M059J (cell line): ENCODE data around the gene GFRA1. TPM values are rescaled to one million over a fixed set of nuclear protein-coding genes. Genes with fewer than 3 reads are reported as not detected.
A peak's percentile ranks its signal among the peaks of the same experiment; 100 is the strongest.

Experiments
- DNase-seq: peaks from one replicate; pipeline ENCODE4 v3.0.0-alpha.2; 2012; ENCODE audit warnings: low read depth
- total RNA-seq: library from RNA; depleted of rRNA; stranded (reverse); fragments of >200 nt; shearing (Covaris generic); gene quantifications from 2 replicates; pipeline ENCODE4 v1.2.3, GENCODE V29; 2014

Gene GFRA1
- total RNA-seq, 1 experiment from 2014 or later: 49.4 TPM

GRCh38 chr10:116270771-116271592 lies 2.0 kb downstream of the GFRA1 start:
- DNase-seq: no peak

- DNase-seq: no peak
These were observed 2.8 kb downstream of the GFRA1 start for GRCh38 chr10:116270126-116270770.

- DNase-seq: no peak
These were observed 3.4 kb downstream of the GFRA1 start for GRCh38 chr10:116269619-116270018.

- DNase-seq: peak; percentile 27
These were observed 4.0 kb downstream of the GFRA1 start for GRCh38 chr10:116268976-116269375.

GRCh38 chr10:116265686-116266085 lies 7.3 kb downstream of the GFRA1 start:
- DNase-seq: no peak

GRCh38 chr10:116263870-116264655 lies 8.9 kb downstream of the GFRA1 start:
- DNase-seq: peak; percentile 73

GRCh38 chr10:116262678-116263077 lies 10.3 kb downstream of the GFRA1 start:
- no peak for DNase-seq

- DNase-seq: peak; percentile 32
These were observed 12.4 kb downstream of the GFRA1 start for GRCh38 chr10:116260599-116260998.

- no peak for DNase-seq
These were observed 13.4 kb downstream of the GFRA1 start for GRCh38 chr10:116259638-116260037.

- no peak for DNase-seq
These were observed 15.2 kb downstream of the GFRA1 start for GRCh38 chr10:116257785-116258184.

GRCh38 chr10:116256752-116257259 lies 16.2 kb downstream of the GFRA1 start:
- no peak for DNase-seq

GRCh38 chr10:116255886-116256751 lies 16.9 kb downstream of the GFRA1 start:
- peak; percentile 42 for DNase-seq

GRCh38 chr10:116254422-116255155 lies 18.4 kb downstream of the GFRA1 start:
- DNase-seq: peak; percentile 44

- peak; percentile 24 for DNase-seq
These were observed 19.3 kb downstream of the GFRA1 start for GRCh38 chr10:116253716-116254115.

GRCh38 chr10:116251602-116252395 lies 21.2 kb downstream of the GFRA1 start:
- no peak for DNase-seq

GRCh38 chr10:116247691-116248090 lies 25.3 kb downstream of the GFRA1 start:
- peak; percentile 54 for DNase-seq

GRCh38 chr10:116246263-116246662 lies 26.7 kb downstream of the GFRA1 start:
- DNase-seq: no peak

GRCh38 chr10:116245156-116245555 lies 27.9 kb downstream of the GFRA1 start:
- no peak for DNase-seq

- DNase-seq: no peak
These were observed 31.2 kb downstream of the GFRA1 start for GRCh38 chr10:116241642-116242410.
